Measurements from ENCODE around the gene KPNA5. TPM values are rescaled to one million over a fixed set of nuclear protein-coding genes. Genes with fewer than 3 reads are reported as not detected.
A peak's percentile ranks its signal among the peaks of the same experiment; 100 is the strongest.

The KPNA5 gene
- total RNA-seq, 2 experiments from 2014 or later, result 10.3 to 10.9 TPM

DNA sequence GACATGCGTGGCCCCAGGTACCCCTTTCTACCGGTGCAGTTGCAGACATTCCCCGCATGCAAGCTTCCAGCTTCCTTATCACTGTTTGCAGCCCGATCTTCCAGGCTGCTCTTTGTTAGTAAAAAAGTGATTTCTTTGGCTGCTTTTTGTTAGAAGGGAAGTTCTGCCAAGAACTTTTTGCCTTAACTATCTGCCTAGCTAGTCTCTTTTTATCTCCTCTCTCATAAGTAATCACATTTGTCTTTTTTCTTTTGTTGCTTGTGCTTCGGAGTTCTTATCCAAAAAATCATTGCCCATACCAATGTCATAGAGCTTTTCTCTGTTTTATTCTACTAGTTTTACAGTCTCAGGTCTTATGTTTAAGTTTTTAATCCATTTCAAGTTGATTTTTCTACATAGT lies 64.2 kb downstream of the KPNA5 start:
- H3K36me3 Mint-ChIP-seq (ENCODE audit: low read depth), result no peaks in the 10 kb centered on the region
- H3K27me3 Mint-ChIP-seq, result peaks cover 2% of the 10 kb centered on the region
- TF ChIP-seq, protein P1, sequence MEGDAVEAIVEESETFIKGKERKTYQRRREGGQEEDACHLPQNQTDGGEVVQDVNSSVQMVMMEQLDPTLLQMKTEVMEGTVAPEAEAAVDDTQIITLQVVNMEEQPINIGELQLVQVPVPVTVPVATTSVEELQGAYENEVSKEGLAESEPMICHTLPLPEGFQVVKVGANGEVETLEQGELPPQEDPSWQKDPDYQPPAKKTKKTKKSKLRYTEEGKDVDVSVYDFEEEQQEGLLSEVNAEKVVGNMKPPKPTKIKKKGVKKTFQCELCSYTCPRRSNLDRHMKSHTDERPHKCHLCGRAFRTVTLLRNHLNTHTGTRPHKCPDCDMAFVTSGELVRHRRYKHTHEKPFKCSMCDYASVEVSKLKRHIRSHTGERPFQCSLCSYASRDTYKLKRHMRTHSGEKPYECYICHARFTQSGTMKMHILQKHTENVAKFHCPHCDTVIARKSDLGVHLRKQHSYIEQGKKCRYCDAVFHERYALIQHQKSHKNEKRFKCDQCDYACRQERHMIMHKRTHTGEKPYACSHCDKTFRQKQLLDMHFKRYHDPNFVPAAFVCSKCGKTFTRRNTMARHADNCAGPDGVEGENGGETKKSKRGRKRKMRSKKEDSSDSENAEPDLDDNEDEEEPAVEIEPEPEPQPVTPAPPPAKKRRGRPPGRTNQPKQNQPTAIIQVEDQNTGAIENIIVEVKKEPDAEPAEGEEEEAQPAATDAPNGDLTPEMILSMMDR (IDR thresholded peaks at IDR 0.05), result no peak
- H3K9me3 Mint-ChIP-seq, result peaks cover 16% of the 10 kb centered on the region
- DNase-seq, result no peak
- intact Hi-C loops (cut with micrococcal nuclease), result no loop called here
- H3K27ac Mint-ChIP-seq, result no peak overlapping the region
- ChIA-PET POLR2A (no interaction called here), CTCF (interaction anchor here (1.4 kb wide), 1 partner anchor 20 kb away, joined by 3 read pairs; the partner anchor contains the start of gene FAM162B)
- H3K4me3 Mint-ChIP-seq, result no peak overlapping the region
- no peak for ATAC-seq
- no peaks in the 10 kb centered on the region for H3K4me1 Mint-ChIP-seq (ENCODE audit: low read depth)

DNA sequence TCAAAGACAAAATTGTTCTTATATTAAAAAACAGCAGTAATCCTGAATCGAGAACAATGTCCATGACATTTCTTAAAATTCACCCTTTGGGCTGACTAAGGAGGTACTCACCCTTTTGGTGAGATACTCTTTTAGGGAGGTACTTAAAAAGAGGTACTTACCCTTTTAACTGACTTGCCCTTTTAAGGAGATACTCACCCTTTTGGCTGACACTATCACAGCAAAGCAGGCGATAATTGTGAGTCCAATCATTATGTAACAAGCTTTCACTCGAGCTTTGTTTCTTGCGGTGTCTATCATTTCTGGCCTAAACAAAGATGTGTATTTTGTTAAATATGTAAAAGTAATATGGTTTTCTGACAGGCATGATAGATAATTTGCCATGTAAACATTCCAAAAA lies 80.8 kb downstream of the KPNA5 start:
- H3K27me3 Mint-ChIP-seq, result peaks cover 41% of the 10 kb centered on the region
- ChIA-PET POLR2A (no interaction called here), CTCF (no interaction called here)
- H3K4me3 Mint-ChIP-seq, result no peak overlapping the region
- no peak for DNase-seq
- TF ChIP-seq, protein P1 (IDR thresholded peaks at IDR 0.05), result no peak
- H3K9me3 Mint-ChIP-seq, result no peaks in the 10 kb centered on the region
- intact Hi-C loops (cut with micrococcal nuclease), result no loop called here
- peaks cover 5% of the 10 kb centered on the region for H3K4me1 Mint-ChIP-seq (ENCODE audit: low read depth)
- H3K36me3 Mint-ChIP-seq (ENCODE audit: low read depth), result no peaks in the 10 kb centered on the region
- no peak overlapping the region for H3K27ac Mint-ChIP-seq
- peak; percentile 51 for ATAC-seq

DNA sequence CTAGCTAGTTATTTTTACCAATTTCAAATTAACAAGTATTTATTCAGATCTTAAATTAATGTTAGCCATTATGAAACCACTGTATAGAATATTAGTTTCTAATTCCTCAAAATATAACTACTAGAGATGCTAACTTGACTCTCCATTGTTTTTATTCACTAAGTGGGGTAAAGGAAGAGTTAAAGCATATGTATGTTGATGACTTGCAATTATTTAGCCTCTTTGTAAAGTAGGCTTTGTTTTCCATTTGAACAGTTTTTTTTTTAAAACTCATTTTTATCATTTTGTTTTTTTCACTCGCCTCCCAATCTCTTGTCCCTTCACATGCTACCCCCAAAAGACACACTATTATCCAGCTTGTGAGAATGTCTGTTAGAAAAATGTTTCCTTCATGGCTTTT lies 81.2 kb downstream of the KPNA5 start:
- intact Hi-C loops (cut with micrococcal nuclease), result no loop called here
- Mint-ChIP-seq H3K9me3 (no peaks in the 10 kb centered on the region), H3K36me3 (ENCODE audit: low read depth) (no peaks in the 10 kb centered on the region), H3K27me3 (peaks cover 43% of the 10 kb centered on the region), H3K27ac (no peak overlapping the region), H3K4me1 (ENCODE audit: low read depth) (peaks cover 5% of the 10 kb centered on the region), H3K4me3 (no peak overlapping the region)
- TF ChIP-seq, protein P1 (IDR thresholded peaks at IDR 0.05), result no peak
- no peak for DNase-seq
- no peak for ATAC-seq
- CTCF ChIA-PET, result no interaction called here
- POLR2A ChIA-PET, result no interaction called here

DNA sequence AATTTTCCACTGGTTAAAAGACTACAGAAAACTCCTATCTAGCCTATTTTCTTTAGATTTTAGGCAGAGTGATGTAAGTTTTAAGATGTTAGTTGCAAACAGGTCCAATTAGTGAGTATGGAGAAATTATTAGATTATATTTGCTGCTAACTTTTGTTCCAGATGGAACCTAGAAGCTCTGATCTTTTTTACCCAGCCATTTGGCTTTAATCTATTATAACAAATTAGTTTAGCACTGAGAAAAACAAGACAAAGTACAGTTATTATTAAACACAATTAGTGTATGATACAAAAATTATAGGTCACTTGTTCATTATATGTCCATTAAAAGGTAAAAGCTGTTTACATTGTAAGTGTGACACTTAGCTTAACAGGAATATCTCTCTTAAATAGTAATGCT lies 82.0 kb downstream of the KPNA5 start:
- ATAC-seq (no peak), DNase-seq (no peak)
- intact Hi-C loops (cut with micrococcal nuclease), result no loop called here
- peaks cover 45% of the 10 kb centered on the region for H3K27me3 Mint-ChIP-seq
- TF ChIP-seq, protein P1 (IDR thresholded peaks at IDR 0.05), result no peak
- H3K4me3 Mint-ChIP-seq, result no peak overlapping the region
- peaks cover 5% of the 10 kb centered on the region for H3K4me1 Mint-ChIP-seq (ENCODE audit: low read depth)
- CTCF ChIA-PET, result interaction anchor here (0.5 kb wide), 1 partner anchor 207 kb away, joined by 3 read pairs; no protein-coding TSS in a partner anchor
- H3K9me3 Mint-ChIP-seq, result no peaks in the 10 kb centered on the region
- no peak overlapping the region for H3K27ac Mint-ChIP-seq
- H3K36me3 Mint-ChIP-seq (ENCODE audit: low read depth), result no peaks in the 10 kb centered on the region
- POLR2A ChIA-PET, result no interaction called here

DNA sequence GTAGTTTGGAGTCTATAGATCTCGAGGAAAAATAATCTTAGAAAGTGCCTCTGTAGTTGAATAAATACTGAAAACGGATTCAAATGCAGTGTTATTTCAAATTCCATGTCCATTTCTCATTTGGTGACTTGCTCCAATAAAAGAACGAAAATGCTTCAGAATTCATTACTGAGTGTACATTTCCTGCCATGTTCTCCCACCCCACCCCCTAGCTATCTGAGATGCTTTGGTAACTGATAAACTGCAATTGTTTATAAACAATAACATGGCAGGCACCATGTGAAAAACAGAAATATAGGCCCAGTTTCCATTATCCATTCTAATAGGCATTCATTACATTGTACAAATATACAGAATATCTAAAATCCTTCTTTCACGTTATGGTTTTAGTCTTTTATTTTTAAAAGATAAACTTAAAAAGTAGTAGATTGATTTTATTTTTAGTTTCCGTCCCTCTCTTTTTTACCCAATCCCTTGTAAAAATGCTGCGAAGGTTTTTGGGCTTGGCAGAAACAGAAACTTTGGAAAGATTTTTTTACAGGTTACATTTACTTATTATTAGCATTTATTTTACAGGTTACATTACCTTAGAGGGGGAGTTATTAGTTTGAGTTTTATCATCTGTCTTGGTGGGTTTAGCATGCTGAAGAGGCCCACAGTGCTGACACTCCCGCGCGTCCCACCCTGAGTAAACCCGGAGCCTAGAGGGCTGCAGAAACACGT lies 83.1 kb downstream of the KPNA5 start:
- ChIA-PET POLR2A (no interaction called here), CTCF (no interaction called here)
- Mint-ChIP-seq H3K4me1 (ENCODE audit: low read depth) (peaks cover 5% of the 10 kb centered on the region), H3K36me3 (ENCODE audit: low read depth) (no peaks in the 10 kb centered on the region), H3K27me3 (peaks cover 45% of the 10 kb centered on the region), H3K4me3 (no peak overlapping the region), H3K27ac (no peak overlapping the region), H3K9me3 (no peaks in the 10 kb centered on the region)
- no peak for ATAC-seq
- TF ChIP-seq, protein P1 (IDR thresholded peaks at IDR 0.05), result no peak
- no peak for DNase-seq
- intact Hi-C loops (cut with micrococcal nuclease), result no loop called here
